Hematopoietic multipotent progenitor cell treated with erythropoietin and hydrocortisone succinate and interleukin-3 and kit ligand, for 17 days (in vitro differentiated cells): Measurements from ENCODE around the gene UBLCP1.
A peak's percentile ranks its signal among the peaks of the same experiment; 100 is the strongest.
"Not testable (repeated sequence)": the region's sequence is repeated elsewhere in the genome, so short reads cannot be mapped to it uniquely, and the experiment has no call there.

Experiments
- DNase-seq: peaks from one replicate; pipeline ENCODE4 v3.0.0-alpha.2; 2015; ENCODE audit warnings: low spot score

UBLCP1 gene, protein sequence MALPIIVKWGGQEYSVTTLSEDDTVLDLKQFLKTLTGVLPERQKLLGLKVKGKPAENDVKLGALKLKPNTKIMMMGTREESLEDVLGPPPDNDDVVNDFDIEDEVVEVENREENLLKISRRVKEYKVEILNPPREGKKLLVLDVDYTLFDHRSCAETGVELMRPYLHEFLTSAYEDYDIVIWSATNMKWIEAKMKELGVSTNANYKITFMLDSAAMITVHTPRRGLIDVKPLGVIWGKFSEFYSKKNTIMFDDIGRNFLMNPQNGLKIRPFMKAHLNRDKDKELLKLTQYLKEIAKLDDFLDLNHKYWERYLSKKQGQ

DNA sequence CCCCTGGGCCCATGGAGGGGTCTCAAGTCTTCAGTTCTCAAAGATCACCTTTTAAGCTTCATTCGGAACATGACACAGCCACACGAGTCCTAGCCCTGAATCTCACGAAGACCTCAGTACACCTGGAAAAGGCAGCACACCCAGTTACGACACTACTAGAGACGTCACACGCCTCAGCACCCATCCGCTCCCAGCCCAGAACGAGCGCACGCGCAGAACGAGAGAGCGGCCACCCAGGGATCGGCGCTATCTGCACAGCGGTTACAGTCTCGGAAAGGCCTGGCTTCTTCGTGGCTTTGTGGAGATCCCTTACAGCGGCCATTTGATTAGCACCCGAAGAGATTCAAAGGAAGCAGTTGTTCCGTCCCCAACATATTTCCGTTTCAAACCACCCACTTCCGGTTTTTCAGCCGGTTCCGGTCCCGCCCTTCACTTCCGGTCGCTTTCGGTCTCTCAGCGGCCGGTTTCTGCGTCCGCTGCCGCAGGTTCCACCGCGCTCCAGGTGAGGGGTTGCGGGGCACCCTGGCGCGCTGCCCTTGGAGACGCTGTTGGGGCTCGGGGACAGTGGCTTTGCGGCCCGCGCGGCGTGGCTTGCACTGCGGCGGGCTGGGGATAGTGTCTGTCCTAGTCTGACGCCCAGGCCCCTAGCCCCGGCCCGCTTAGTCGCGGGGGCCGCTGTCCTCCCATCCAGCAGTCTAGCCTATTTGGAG, at the start of gene UBLCP1:
Gene UBLCP1 (plus strand): TSS at position 432 of the 710 bp plus-strand sequence. CDS start 5,626 bp downstream, outside the sequence.
- peak; percentile 86 for DNase-seq

- no peak for DNase-seq
Measured at GRCh38 chr5:159214486-159215271, 48.4 kb upstream of the UBLCP1 start.

DNA sequence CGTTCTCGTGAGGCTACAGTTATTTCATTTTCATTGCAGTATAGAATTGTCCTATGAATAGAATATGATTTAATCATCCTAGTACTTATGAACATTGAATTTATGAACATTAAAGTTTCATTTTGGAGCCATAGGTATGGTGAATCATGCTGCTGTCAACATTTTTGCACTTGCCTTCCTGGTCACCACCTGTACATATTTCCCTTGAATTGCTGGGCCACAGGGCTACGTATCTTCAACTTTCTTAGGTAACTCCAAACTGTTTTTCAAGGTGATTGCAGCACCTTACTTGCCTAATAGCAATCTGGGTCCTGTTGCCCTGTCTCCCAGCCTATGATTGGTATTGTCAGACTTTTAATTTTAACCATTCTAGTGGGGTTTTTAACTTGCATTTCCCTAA, 47.2 kb upstream of the UBLCP1 start:
- no peak for DNase-seq

DNA sequence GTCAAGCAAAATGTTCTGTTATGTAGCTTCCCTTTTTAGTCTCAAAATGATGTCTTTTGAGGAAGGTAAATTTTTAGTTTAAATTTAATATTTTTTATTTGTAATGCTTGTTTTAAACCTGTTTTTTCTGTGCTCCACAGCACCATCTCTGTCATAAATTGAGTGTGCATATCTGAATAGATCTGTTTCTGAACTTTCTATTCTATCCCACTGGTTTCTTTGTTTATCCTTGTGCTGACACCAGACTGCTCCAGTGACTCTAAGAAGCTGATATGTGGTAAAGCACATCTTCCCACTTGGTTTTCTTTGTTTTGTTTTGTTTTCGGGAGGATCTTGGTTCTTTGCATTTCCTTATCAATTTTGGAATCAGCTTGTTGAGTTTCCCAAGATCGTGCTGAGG, 46.6 kb upstream of the UBLCP1 start:
- DNase-seq: no peak

DNA sequence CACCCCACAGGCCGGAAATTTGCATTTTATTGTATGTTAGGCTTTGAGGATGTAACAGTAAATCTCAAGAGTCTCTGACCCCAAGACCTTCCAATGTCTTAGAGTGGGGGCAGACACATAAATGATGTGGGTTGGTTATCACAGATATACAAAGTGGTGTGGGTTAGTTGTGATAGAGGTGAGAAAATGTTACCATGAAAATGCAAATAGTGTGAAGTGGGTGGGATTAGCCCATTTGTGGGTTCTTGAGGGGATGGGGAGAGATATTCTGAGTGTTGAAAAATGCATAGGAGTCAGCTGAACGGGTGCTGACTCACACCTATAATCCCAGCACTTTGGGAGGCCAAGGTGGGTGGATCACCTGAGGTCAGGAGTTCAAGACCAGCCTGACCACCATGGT, 45.9 kb upstream of the UBLCP1 start:
- DNase-seq: no peak

- DNase-seq: no peak
Measured at GRCh38 chr5:159218595-159219023, 44.5 kb upstream of the UBLCP1 start.

DNA sequence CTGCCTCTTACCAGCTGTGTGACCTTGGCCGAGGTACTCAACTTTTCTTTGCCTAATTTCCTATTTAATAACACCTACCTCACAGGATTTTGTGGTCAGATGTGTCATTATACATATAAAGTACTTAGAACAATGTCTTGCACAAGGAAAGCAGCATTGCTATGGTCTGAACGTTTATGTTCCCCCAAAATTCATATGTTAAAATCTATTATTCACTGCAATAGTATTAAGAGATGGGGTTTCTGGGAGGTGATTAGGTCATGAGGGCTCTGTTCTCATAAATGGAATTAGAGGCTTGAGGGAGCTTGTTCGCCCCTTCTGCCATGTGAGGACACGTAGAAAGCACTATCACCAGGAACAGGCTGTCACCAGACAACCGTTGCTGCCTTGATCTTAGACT, 42.9 kb upstream of the UBLCP1 start:
- DNase-seq: no peak

DNA sequence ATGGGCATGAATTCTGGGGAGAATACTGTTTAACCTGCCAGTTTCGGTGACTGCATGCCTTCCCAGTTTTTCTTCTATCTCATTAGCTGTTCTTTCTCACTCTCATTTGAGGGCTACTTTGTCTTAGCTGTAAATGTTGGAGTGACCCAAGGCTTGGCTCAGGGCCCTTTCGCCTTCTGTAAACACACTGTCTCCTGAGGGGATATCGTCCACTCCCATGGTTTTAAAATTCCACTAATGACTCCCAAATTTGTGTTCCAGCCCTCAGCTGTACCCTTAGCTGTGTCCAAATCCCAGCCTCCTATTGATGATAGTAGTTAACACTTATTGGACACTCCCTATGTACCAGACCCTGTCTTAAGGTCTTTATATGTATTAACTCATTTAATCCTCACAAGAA, 39.6 kb upstream of the UBLCP1 start:
- DNase-seq: no peak

DNA sequence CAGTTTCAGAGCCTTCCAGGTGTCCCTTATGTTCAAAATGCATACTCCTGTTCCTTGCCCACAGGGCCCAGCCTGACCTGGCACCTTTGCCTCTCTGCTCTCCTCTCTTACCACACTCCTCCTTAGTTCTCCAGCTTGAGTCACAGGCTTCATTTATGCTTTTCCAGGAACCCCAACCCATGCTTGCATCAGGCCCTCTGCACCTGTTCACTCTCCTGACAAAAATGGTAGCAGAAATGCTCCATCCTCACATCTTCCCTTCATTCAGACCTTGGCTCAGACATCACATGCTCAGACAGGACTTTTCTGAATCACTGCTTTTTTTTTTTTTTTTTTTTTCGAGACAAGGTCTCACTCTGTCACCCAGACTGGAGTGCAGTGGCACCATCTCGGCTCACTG, 38.6 kb upstream of the UBLCP1 start:
- DNase-seq: no peak

GRCh38 chr5:159226451-159226850, 36.6 kb upstream of the UBLCP1 start:
- DNase-seq: no peak

DNA sequence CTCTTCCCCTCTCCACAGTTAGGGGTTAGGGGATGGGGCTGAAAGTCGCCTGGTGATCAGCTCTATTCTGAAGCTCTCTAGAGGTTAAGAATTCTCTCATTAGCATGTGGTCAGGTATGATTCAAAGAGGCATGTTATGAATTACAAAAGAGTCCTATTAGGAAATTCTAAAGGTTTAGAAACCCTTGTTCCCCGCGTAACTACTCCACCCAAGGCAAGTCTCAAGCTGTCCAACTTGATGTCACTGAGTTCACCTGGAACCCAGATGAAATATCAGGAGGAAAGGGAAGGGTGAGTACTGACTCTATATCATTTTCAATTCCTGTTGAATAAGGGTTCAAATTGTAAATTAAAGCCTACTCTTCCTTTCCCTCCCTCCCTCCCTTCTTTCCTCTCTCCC, 35.6 kb upstream of the UBLCP1 start:
- no peak for DNase-seq

DNA sequence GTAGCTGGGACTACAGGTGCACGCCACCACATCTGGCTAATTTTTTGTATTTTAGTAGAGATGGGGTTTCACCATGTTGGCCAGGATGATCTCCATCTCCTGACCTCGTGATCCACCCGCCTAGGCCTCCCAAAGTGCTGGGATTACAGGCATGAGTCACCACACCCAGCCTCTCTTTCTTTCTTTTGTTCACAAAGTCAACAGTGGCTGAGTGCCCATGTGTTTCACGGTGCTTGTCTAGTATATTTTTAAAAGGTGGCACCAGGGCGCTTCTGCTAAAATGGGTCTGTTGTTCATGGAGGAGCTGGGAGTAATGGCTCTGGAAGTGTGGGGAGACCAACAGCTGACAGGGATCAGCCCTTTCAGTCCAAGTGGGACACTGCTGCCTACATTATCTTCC, 35.0 kb upstream of the UBLCP1 start:
- not testable (repeated sequence) for DNase-seq

- DNase-seq: no peak
Measured at GRCh38 chr5:159230657-159231056, 32.4 kb upstream of the UBLCP1 start.

- DNase-seq: no peak
Measured at GRCh38 chr5:159231167-159231566, 31.9 kb upstream of the UBLCP1 start.

DNA sequence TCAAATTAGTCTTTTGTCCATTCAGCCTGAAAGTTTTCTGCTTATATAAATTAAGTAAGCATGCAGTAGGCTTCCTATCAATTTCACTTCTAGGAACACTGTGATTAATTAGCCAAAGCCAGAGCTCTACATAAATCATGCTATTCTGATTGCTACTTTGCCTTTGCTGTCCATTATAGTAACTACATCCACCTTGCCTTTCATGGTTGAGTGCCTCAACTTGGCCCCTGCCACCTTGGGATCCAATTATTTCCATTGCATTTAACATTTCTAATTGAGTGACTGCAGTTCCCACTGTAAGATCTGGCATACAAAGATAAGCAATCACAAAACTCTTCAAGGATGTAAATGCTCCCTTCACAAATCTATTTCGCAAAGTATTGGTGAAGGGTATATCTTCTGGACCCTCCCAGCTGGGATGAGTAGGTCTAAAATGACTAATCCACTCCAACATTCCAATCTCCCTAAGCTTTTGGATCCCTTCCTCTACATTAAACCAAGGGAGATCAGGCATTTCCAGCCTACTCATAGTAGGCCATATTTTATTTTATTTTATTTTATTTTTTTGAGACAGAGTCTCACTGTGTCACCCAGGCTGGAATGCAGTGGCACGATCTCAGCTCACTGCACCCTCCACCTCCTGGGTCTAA, 27.1 kb upstream of the UBLCP1 start:
- DNase-seq: not testable (repeated sequence)

GRCh38 chr5:159240301-159240870, 22.7 kb upstream of the UBLCP1 start:
- no peak for DNase-seq

DNA sequence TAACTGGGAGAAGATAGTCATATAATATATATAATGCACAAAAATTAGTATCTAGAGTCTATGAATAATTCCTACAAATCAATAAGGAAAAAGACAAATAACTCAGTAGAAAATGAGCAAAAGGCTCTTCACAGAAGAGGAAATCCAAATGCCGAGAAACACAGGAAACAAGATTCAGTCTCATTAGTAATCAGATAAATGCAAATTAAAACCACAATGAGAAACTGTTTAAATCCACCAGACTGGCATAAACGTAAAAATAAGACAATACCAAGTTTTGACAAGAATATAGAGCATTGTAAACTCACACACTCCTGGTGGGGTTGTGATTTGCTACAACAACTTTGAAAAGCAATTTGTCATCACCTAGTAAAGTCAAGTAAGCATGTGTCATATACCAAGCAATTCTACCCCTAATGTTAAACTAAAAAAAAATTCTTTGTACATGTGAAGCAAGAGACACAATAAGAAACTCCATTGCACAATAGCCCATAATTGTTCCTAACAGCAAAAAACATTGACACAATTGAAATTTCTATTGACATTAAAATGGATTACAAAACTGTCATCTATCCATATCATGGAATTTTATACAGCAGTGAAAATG, 21.0 kb upstream of the UBLCP1 start:
- no peak for DNase-seq

GRCh38 chr5:159242656-159243055, 20.4 kb upstream of the UBLCP1 start:
- DNase-seq: no peak

DNA sequence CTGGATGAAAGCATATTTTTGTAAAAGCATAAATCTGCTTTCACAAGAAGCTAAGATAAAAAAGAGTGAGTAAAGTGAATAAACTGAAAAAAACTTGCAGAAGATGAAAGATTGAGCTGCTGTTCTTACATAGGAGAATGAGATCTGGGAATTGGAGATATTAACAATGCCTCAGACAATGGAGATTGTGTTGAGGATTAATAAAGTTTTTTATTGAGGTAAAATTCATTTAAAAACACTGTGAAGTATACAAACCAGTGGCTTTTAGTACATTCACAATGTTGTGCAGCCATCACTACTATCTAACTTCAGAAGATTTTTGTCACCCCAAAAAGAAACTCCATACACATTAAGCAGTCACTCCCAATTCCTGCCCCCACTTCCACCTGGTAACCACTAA, 19.7 kb upstream of the UBLCP1 start:
- no peak for DNase-seq

GRCh38 chr5:159244163-159244562, 18.9 kb upstream of the UBLCP1 start:
- no peak for DNase-seq

DNA sequence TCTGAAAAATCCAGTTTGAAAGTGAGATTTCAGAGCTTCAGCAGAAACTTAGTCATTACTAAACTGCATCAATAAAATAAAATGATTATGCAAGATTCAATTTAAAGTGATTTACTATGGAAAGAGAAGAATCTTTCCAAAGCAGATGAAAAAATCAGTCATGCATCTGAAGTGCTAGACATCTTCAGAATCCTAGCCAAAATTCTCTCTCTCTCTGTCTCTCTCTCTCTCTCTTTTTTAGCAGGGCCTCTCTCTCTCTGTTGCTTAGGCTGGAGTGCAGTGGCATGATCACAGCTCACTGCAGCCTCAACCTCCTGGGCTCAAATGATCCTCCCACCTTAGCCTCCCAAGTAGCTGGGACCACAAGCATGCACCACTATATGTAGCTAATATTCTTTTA, 18.2 kb upstream of the UBLCP1 start:
- no peak for DNase-seq

GRCh38 chr5:159249158-159249557, 13.9 kb upstream of the UBLCP1 start:
- no peak for DNase-seq
